Fibroblast of skin of back (primary cell): ENCODE data around the gene KPNA2.
"Not testable (repeated sequence)": the region's sequence is repeated elsewhere in the genome, so short reads cannot be mapped to it uniquely, and the experiment has no call there.

ENCODE experiments used
- DNase-seq: peaks from one replicate; pipeline ENCODE4 v3.0.0-alpha.2; 2013

The KPNA2 gene

GRCh38 chr17:68020409-68020756, 15.2 kb upstream of the KPNA2 start:
- no peak for DNase-seq

- not testable (repeated sequence) for DNase-seq
Observed at GRCh38 chr17:68020791-68021190, 14.7 kb upstream of the KPNA2 start.

- DNase-seq: no peak
Observed at GRCh38 chr17:68021963-68022362, 13.6 kb upstream of the KPNA2 start.

- not testable (repeated sequence) for DNase-seq
Observed at GRCh38 chr17:68022547-68022946, 13.0 kb upstream of the KPNA2 start.

- DNase-seq: no peak
Observed at GRCh38 chr17:68029512-68030215, 5.9 kb upstream of the KPNA2 start.

- DNase-seq: peak; percentile 80
Observed at GRCh38 chr17:68033636-68034451, 1.7 kb upstream of the KPNA2 start.

GRCh38 chr17:68034452-68034776, 1.1 kb upstream of the KPNA2 start:
- DNase-seq: no peak

GRCh38 chr17:68035131-68035522, 408 bp upstream of the KPNA2 start:
- no peak for DNase-seq

- DNase-seq: peak; percentile 66
Observed at GRCh38 chr17:68036304-68037147, 991 bp downstream of the KPNA2 start.

- no peak for DNase-seq
Observed at GRCh38 chr17:68047153-68047846, 11.8 kb downstream of the KPNA2 start.

- DNase-seq: not testable (repeated sequence)
Observed at GRCh38 chr17:68047890-68048542, 12.5 kb downstream of the KPNA2 start.

- peak; percentile 34 for DNase-seq
Observed at GRCh38 chr17:68048996-68049395, 13.5 kb downstream of the KPNA2 start.

GRCh38 chr17:68049812-68050437, 14.4 kb downstream of the KPNA2 start:
- not testable (repeated sequence) for DNase-seq

- DNase-seq: not testable (repeated sequence)
Observed at GRCh38 chr17:68051321-68052312, 16.1 kb downstream of the KPNA2 start.

GRCh38 chr17:68052810-68053209, 17.3 kb downstream of the KPNA2 start:
- DNase-seq: no peak

GRCh38 chr17:68053231-68054013, 17.9 kb downstream of the KPNA2 start:
- DNase-seq: peak; percentile 51

- peak; percentile 72 for DNase-seq
Observed at GRCh38 chr17:68054296-68054900, 18.9 kb downstream of the KPNA2 start.

- peak; percentile 35 for DNase-seq
Observed at GRCh38 chr17:68057531-68057952, 22.0 kb downstream of the KPNA2 start.

GRCh38 chr17:68060336-68060735, 24.8 kb downstream of the KPNA2 start:
- DNase-seq: no peak
